ENCODE data around the gene NSUN2.

DNA sequence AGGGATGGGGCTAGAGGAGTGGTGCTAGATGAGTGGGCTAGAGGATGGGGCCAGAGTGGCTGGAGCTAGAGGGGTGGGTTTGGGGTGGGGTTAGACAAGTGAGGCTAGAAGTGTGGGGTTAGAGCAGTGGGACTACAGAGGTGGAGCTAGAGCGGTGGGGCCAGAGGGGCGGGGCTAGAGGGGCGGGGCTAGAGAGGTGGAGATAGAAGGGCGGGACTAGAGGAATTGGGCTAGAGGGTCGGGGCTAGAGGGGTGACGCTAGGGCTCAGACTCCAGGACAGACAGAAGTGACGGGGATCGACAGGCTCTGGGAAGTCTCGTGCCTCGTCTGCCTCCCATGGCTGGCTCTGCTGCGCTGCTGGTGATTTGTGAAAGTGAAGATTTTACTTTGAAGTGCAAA, 49.4 kb upstream of the NSUN2 start:
- TF ChIP-seq BCL3 (IDR thresholded peaks at IDR 0.05) (no peak), REST (IDR thresholded peaks at IDR 0.05) (no peak), MAFK (IDR thresholded peaks at IDR 0.05; ENCODE audit: partially characterized antibody) (no peak), NR3C1 (IDR thresholded peaks at IDR 0.05) (no peak), CTCF (IDR thresholded peaks at IDR 0.05) (no peak), BHLHE40 (IDR thresholded peaks at IDR 0.05; ENCODE audit: low read depth, low read length) (no peak), POLR2A (IDR thresholded peaks at IDR 0.05; ENCODE audit: low read length) (no peak), MAX (IDR thresholded peaks at IDR 0.05) (no peak), NFE2L2 (conservative IDR thresholded peaks at IDR 0.05; ENCODE audit: low read length) (no peak), SMC3 (IDR thresholded peaks at IDR 0.05) (no peak)
